ENCODE data around the gene FOXO1.

DNA sequence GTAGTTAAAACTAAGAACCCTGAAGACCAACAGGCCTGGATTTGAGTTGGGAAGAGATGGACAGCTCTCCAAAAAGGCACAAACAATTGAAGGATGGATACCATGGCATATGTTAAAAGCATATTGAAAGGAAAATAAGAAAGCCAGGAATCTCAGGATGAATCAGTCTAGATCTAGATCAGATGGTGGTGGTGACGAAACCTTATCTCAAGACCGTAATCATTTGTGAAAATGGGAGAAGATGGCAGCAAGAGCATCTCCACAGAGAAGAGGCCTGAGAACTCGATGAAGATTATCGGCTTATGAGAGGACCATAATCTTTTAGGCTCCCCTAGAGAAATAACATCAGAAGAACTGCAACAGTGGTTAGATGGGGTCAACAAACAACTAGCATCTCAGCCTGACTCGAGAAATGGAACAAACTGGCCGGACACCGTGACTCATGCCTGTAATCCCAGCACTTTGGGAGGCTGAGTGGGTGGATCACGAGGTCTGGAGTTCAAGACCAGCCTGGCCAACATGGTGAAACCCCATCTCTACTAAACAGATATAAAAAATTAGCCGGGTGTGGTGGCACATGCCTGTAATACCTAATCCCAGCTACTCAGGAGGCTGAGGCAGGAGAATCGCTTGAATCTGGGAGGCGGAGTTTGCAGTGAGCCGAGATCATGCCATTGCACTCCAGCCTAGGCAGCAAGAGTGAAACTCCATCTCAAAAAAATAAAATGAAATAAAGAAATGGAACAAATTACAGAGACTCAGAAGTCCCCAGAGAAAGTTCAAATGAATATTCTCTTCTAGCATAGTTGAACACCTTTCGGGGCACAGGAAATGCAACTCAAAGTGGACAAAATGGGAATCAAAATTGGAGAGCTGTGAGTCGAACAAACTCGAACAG is 47.6 kb downstream of the FOXO1 start:
- TF ChIP-seq, protein P1, sequence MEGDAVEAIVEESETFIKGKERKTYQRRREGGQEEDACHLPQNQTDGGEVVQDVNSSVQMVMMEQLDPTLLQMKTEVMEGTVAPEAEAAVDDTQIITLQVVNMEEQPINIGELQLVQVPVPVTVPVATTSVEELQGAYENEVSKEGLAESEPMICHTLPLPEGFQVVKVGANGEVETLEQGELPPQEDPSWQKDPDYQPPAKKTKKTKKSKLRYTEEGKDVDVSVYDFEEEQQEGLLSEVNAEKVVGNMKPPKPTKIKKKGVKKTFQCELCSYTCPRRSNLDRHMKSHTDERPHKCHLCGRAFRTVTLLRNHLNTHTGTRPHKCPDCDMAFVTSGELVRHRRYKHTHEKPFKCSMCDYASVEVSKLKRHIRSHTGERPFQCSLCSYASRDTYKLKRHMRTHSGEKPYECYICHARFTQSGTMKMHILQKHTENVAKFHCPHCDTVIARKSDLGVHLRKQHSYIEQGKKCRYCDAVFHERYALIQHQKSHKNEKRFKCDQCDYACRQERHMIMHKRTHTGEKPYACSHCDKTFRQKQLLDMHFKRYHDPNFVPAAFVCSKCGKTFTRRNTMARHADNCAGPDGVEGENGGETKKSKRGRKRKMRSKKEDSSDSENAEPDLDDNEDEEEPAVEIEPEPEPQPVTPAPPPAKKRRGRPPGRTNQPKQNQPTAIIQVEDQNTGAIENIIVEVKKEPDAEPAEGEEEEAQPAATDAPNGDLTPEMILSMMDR (IDR thresholded peaks at IDR 0.05 in 4 of 5, conservative IDR thresholded peaks at IDR 0.05 in 1 of 5): no peak
- no peak for TF ChIP-seq POLR2A (IDR thresholded peaks at IDR 0.05)

Measured in gastrocnemius medialis (tissue), 4 donors.